TTC549 (cell line): ENCODE results near the gene LRP6.

ENCODE experiments used
- FAIRE-seq: peaks from 2 replicates; lab custom pipeline; 2012; peaks lifted over from hg19 to GRCh38; lab: Jason Lieb, UNC

LRP6 gene

DNA sequence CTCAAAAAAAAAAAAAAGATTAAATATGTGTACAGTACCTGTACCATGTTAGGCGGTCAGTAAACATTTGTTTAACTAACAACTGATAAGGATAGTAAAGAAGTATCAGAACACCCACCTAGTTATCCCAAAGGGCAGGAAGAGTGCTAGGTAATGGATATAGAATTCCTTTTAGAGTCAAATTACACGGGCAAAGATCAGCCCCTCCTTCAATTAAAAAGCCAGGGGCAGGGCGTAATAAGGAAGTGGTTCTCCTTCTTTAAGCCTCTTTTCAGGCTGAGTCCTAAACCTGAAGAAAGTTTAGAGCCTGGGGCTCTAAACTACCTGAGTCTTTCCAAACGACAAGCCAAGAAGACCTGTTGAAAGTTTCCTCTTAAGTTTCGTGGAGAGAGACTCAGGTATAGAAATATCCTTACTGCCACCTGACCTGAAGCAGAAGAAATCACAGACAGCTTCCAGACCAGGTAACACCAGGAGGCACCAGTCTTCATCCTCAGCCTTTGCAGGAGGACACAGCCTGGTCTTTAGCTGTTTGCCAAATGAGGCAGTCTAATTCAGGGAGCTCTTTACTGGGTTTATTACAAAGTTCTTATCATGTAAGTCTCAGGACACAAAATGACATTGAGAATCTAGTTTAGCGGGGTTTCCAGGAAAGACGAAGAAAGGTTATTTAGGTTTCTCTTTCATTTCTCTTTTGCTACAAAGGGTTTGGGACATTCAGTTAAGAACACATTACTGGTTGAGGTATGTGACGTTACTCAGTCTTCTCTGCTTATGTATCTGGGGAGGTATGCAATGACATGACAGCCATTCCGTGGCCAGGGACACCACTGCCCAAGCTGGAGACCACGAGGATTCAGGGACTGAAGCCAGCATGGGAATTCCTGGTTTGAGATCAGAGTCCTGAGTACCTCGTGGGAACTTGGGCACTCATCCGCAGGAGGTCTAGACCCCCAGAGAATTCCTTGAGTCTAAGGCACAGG is 195.9 kb downstream of the LRP6 start, which contains the start of gene BCL2L14:
TSS of gene BCL2L14 (plus strand) at position 266 of the 983 bp plus-strand sequence. CDS start 8,367 bp downstream, outside the sequence.
- FAIRE-seq = no peak

DNA sequence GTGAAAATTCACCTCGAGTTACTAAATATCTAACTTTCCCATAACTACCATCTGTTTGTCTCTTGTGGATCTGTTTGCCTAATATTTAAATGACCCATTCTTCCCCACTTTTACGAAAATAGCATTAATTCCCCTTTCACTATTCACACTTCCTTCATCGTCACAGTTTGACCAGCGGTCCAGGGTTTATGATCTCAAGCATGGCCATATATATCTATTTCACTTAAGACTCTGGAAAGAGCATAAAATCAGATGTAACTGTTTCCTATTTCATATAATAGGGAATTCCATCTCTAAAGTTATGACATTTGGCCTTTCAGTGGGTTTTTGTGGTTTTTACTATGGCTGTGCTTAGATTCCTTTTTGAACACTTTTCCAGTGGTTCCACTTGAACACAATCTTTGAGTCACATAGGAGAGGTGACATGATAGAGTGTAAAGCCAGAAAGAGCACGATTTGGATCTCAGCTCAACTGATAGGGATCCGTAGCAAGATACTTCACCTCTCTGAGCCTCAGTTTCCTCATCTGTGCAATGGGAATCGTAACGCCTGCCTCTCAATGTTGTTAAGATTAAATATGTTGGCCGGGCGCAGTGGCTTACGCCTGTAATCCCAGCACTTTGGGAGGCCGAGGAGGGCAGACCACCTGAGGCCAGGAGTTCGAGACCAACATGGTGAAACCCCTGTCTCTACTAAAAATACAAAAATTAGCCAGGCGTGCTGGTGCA is 196.9 kb downstream of the LRP6 start:
- no peak for FAIRE-seq

GRCh38 chr12:12068751-12069150 is 198.1 kb downstream of the LRP6 start:
- no peak for FAIRE-seq
